ENCODE measurements around the gene TSEN34. TPM values are rescaled to one million over a fixed set of nuclear protein-coding genes. Genes with fewer than 3 reads are reported as not detected.
"Not testable (repeated sequence)": the region's sequence is repeated elsewhere in the genome, so short reads cannot be mapped to it uniquely, and the experiment has no call there.

Gene TSEN34
- total RNA-seq, 1 donor from 2014 or later, result 52.6 TPM

DNA sequence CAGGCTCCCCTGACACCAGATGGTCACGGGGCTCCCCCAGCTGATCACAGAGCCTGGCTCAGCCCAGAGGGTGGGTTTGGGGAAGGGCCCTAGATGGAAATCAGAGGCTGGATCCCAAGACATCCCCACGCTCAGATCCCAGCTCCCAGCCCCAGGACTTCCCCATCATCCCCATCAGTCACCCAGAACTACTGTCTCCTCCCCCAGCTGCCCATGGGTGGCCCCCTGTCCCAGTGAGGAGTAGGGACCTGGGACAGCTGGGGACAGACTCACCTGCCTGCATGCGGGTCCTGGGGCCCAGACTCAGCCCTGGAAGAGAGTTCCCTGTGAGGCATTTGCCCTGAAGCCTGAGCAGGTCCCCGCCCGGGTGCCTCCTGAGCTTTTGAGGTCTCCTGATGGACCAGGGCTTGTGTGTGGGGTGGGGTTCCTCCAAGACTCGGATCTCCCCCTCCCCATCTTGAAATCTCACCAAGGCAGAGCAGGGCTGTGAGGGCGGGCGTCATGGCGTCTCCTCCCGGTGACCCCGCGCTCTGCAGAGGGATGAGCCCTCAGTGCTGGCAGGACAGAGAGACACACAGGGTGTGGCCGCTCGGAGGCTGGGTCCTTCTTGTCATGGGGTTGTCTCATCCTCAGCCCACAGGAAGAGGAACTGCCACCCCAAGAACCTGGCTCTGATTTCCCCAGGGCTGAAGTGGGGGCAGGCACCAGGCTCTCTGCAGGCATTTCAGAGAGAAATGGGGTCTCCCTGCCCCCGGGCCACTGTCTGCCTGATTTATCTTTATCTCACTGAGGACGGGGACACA, 31.6 kb downstream of the TSEN34 start, which contains the start of gene LILRB3:
Gene LILRB3 (minus strand): TSS at position 534 of the 803 bp plus-strand sequence. CDS start 31 bp downstream, at position 503.
- H3K36me3 Mint-ChIP-seq (ENCODE audit: low read depth, unreplicated experiment); DNase-seq (ENCODE audit: low read depth); H3K4me3 Mint-ChIP-seq (ENCODE audit: unreplicated experiment); H3K4me1 Mint-ChIP-seq (ENCODE audit: low read depth, unreplicated experiment); H3K27ac ChIP-seq (ENCODE audit: low read depth, low read length); H3K27me3 ChIP-seq (ENCODE audit: insufficient read depth, low read length); H3K36me3 ChIP-seq (ENCODE audit: insufficient read depth, low read length); H3K9ac ChIP-seq (ENCODE audit: low read length); FAIRE-seq; H3K4me3 ChIP-seq (ENCODE audit: insufficient read depth, low read depth, low read length); H3K79me2 ChIP-seq (ENCODE audit: insufficient read depth, low read length); H3K4me2 ChIP-seq (ENCODE audit: low read length); H3K9me3 Mint-ChIP-seq (ENCODE audit: unreplicated experiment); H3K27ac Mint-ChIP-seq (ENCODE audit: unreplicated experiment); H3K4me1 ChIP-seq (ENCODE audit: insufficient read depth, low read length); H4K20me1 ChIP-seq (ENCODE audit: insufficient read depth, low read length); H3K9me3 ChIP-seq (ENCODE audit: insufficient read depth, low read depth, low read length); H2AFZ ChIP-seq (ENCODE audit: low read depth, low read length): not testable (repeated sequence)
- H3K27me3 Mint-ChIP-seq (ENCODE audit: low read depth, unreplicated experiment), result peaks cover 17% of the 10 kb centered on the region

DNA sequence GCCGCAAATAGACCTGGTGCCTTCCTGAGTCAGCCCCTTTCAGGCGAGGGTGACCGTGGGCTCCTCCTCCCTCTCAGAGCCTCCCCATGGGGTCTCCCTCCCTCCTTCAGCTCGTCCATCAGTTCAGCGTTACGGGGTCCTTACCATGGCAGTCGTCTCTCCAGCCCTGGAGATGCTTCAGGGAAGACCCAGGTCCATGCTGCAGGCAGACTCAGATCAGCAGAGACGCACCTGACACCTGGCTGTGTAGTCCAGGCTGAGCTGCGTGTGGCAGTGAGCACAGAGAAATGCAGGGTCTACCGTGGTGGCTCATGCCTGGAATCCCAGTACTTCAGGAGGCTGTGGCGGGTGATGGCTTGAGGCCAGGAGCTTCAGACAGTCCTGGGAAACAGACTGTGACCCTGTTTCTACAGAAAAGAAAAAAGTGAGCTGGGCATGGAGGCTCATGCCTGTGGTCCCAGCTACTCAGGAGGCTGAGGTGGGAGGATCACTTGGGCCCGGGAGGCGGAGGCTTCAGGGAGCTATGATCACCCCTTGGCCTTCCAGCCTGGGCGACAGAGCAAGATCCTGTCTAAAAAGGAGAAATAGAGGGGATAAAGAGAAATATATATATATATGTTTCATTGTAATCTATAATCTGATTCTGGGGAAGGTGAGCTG, 32.3 kb downstream of the TSEN34 start:
- not testable (repeated sequence) for H3K4me1 ChIP-seq (ENCODE audit: insufficient read depth, low read length); H3K36me3 ChIP-seq (ENCODE audit: insufficient read depth, low read length); H3K4me3 Mint-ChIP-seq (ENCODE audit: unreplicated experiment); H3K4me2 ChIP-seq (ENCODE audit: low read length); DNase-seq (ENCODE audit: low read depth); H3K9ac ChIP-seq (ENCODE audit: low read length); H3K9me3 Mint-ChIP-seq (ENCODE audit: unreplicated experiment); H3K27ac Mint-ChIP-seq (ENCODE audit: unreplicated experiment); H3K4me1 Mint-ChIP-seq (ENCODE audit: low read depth, unreplicated experiment); H4K20me1 ChIP-seq (ENCODE audit: insufficient read depth, low read length); H3K36me3 Mint-ChIP-seq (ENCODE audit: low read depth, unreplicated experiment); H2AFZ ChIP-seq (ENCODE audit: low read depth, low read length); H3K4me3 ChIP-seq (ENCODE audit: insufficient read depth, low read depth, low read length); H3K27ac ChIP-seq (ENCODE audit: low read depth, low read length); H3K27me3 ChIP-seq (ENCODE audit: insufficient read depth, low read length); FAIRE-seq; H3K79me2 ChIP-seq (ENCODE audit: insufficient read depth, low read length); H3K9me3 ChIP-seq (ENCODE audit: insufficient read depth, low read depth, low read length)
- peaks cover 17% of the 10 kb centered on the region for H3K27me3 Mint-ChIP-seq (ENCODE audit: low read depth, unreplicated experiment)

DNA sequence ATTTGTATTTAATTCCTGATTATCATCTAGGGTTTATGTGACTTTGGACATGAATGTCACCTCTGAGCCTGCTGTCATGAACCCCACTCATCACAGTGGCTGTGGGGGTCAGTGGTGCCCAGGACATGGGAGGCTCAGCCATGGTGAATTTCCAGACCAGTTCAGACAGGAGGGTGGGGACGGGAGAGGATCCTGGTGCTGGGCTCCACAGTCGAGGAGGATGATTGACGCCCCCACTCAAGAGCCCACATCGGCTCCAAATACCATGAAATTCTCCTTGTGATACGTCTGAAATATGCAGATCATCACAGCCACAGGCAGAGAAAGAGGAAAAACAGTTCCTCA, 32.8 kb downstream of the TSEN34 start:
- H3K36me3 Mint-ChIP-seq (ENCODE audit: low read depth, unreplicated experiment); H2AFZ ChIP-seq (ENCODE audit: low read depth, low read length); H3K79me2 ChIP-seq (ENCODE audit: insufficient read depth, low read length); FAIRE-seq; DNase-seq (ENCODE audit: low read depth); H3K9ac ChIP-seq (ENCODE audit: low read length); H3K27ac Mint-ChIP-seq (ENCODE audit: unreplicated experiment); H4K20me1 ChIP-seq (ENCODE audit: insufficient read depth, low read length); H3K4me2 ChIP-seq (ENCODE audit: low read length); H3K4me1 ChIP-seq (ENCODE audit: insufficient read depth, low read length); H3K27me3 ChIP-seq (ENCODE audit: insufficient read depth, low read length); H3K4me3 Mint-ChIP-seq (ENCODE audit: unreplicated experiment); H3K27ac ChIP-seq (ENCODE audit: low read depth, low read length); H3K36me3 ChIP-seq (ENCODE audit: insufficient read depth, low read length); H3K4me3 ChIP-seq (ENCODE audit: insufficient read depth, low read depth, low read length); H3K9me3 ChIP-seq (ENCODE audit: insufficient read depth, low read depth, low read length); H3K4me1 Mint-ChIP-seq (ENCODE audit: low read depth, unreplicated experiment); H3K9me3 Mint-ChIP-seq (ENCODE audit: unreplicated experiment): not testable (repeated sequence)
- peaks cover 19% of the 10 kb centered on the region for H3K27me3 Mint-ChIP-seq (ENCODE audit: low read depth, unreplicated experiment)

DNA sequence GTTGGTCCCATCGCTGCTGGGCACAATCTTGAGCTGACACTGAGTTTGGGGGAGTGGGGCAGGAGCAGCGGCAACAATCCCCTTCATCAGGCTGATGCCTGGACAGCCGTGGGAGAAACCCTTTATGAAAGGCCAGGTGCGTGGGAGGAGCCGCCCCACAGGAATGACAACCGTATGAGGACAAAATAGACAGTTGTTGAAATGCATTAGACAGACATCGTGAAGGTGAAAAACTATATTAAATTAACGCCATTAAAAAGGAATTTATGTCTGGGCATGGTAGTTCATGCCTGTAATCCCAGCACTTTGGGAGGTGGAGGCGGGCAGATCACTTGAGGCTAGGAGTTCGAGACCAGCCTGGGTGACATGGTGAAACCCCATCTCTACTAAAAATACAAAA, 33.5 kb downstream of the TSEN34 start:
- not testable (repeated sequence) for FAIRE-seq; H3K4me1 Mint-ChIP-seq (ENCODE audit: low read depth, unreplicated experiment); H3K36me3 Mint-ChIP-seq (ENCODE audit: low read depth, unreplicated experiment)

More for the DNA sequence above, 33.5 kb downstream of the TSEN34 start:
- H3K4me1 ChIP-seq (ENCODE audit: insufficient read depth, low read length); H3K4me2 ChIP-seq (ENCODE audit: low read length); H3K27ac ChIP-seq (ENCODE audit: low read depth, low read length); H3K9me3 ChIP-seq (ENCODE audit: insufficient read depth, low read depth, low read length); H4K20me1 ChIP-seq (ENCODE audit: insufficient read depth, low read length); H3K27me3 ChIP-seq (ENCODE audit: insufficient read depth, low read length); H3K9ac ChIP-seq (ENCODE audit: low read length); DNase-seq (ENCODE audit: low read depth); H3K36me3 ChIP-seq (ENCODE audit: insufficient read depth, low read length); H2AFZ ChIP-seq (ENCODE audit: low read depth, low read length); H3K4me3 ChIP-seq (ENCODE audit: insufficient read depth, low read depth, low read length); H3K4me3 Mint-ChIP-seq (ENCODE audit: unreplicated experiment); H3K79me2 ChIP-seq (ENCODE audit: insufficient read depth, low read length); H3K27ac Mint-ChIP-seq (ENCODE audit: unreplicated experiment): not testable (repeated sequence)
- Mint-ChIP-seq H3K27me3 (ENCODE audit: low read depth, unreplicated experiment) (peaks cover 23% of the 10 kb centered on the region), H3K9me3 (ENCODE audit: unreplicated experiment) (peaks cover 11% of the 10 kb centered on the region)

Measured in astrocyte (in vitro differentiated cells and primary cell).